ENCODE measurements around the gene CEACAM7.
"Not testable (repeated sequence)": the region's sequence is repeated elsewhere in the genome, so short reads cannot be mapped to it uniquely, and the experiment has no call there.

Gene CEACAM7

DNA sequence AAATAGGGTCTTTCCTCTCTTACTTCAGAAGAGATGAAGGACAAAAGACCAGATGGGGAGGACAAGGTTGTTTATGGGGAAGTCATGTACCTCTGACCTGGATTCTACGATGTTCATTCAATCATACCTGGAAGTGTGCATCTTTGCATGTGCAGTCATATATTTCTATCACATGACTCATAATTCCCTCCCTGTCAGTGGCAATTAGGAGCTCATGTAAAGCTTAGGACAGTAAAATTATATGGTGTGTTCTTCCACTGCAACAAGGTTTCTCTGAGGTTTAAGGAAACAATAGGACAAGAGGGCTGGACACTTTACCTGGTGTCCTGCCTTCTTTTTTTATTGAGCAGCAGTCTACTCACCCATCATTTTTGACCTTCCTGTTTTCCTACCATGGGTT lies 19.8 kb downstream of the CEACAM7 start:
- Histone ChIP-seq H2BK12ac (ENCODE audit: low read length in 2 of 2) (no peak overlapping the region), H3K23ac (ENCODE audit: low read length in 2 of 2) (no peak overlapping the region), H4K91ac (ENCODE audit: low read length) (no peak overlapping the region), H2BK120ac (ENCODE audit: low read depth, low read length) (no peak overlapping the region), H2BK15ac (ENCODE audit: low read depth, poor library complexity, severe bottlenecking) (no peak overlapping the region), H4K8ac (ENCODE audit: low read length) (no peak overlapping the region), H3K9ac (ENCODE audit: low read length) (no peak overlapping the region), H3K4me2 (ENCODE audit: low read length, poor library complexity, severe bottlenecking) (no peak overlapping the region), H3K27ac (ENCODE audit: low read length, poor library complexity, severe bottlenecking) (no peak overlapping the region), H3K9me3 (ENCODE audit: control insufficient read depth, low read length) (peaks cover 23% of the 10 kb centered on the region), H3K18ac (ENCODE audit: low read depth in 1 of 2, low read length in 2 of 2) (no peak overlapping the region), H3K79me1 (replicated peaks; ENCODE audit: low read length, poor library complexity, severe bottlenecking) (no peaks in the 10 kb centered on the region), H3K4ac (ENCODE audit: low read depth in 1 of 2, low read length in 2 of 2) (no peak overlapping the region), H2AK5ac (ENCODE audit: low read length, severe bottlenecking) (no peak overlapping the region), H2AFZ (ENCODE audit: low read depth, low read length) (no peak overlapping the region), H3K14ac (ENCODE audit: low read length in 2 of 2) (no peak overlapping the region), H3K27me3 (ENCODE audit: control insufficient read depth in 1 of 2, insufficient read depth in 1 of 2, low read length in 2 of 2) (peaks cover 0 to 6% of the 10 kb centered on the region in 2 experiments), H3K4me3 (ENCODE audit: insufficient read depth in 1 of 2, low read depth in 1 of 2, low read length in 2 of 2) (no peak overlapping the region), H3K36me3 (ENCODE audit: control insufficient read depth in 1 of 2, insufficient read depth in 2 of 2, low read depth in 1 of 2, low read length in 2 of 2) (no peaks in the 10 kb centered on the region), H2BK5ac (ENCODE audit: low read depth, low read length, poor library complexity, severe bottlenecking) (no peak overlapping the region), H3K4me1 (ENCODE audit: control insufficient read depth, insufficient read depth, low read depth, low read length) (no peaks in the 10 kb centered on the region)
- DNase-seq = no peak
- no CpG with 5 or more reads among the region's 1 CpG for WGBS

DNA sequence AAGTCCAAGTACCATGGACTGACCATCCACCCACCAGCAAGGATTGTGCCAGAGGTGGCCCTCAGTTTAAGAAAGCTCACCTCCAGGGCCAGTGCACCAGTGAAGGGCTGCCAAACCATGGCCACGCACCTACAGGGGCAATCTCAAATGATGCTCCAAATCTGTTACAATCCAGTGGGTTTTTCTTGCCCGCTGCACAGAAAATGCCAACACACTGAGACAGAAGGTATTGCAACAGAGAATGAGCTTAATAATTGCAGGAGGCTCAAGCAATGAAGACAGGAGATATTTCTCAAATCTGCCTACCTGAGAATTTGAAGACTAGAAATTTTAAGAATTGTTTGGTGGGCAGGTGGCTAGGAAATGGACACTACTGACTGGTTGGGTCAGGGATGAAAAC lies 22.0 kb downstream of the CEACAM7 start:
- Histone ChIP-seq H3K18ac (ENCODE audit: low read depth in 1 of 2, low read length in 2 of 2) (no peak overlapping the region), H2BK120ac (ENCODE audit: low read depth, low read length) (no peak overlapping the region), H3K9ac (ENCODE audit: low read length) (no peak overlapping the region), H3K9me3 (ENCODE audit: control insufficient read depth, low read length) (peaks cover 23% of the 10 kb centered on the region), H4K91ac (ENCODE audit: low read length) (peak overlapping the region; percentile 12), H3K4me1 (ENCODE audit: control insufficient read depth, insufficient read depth, low read depth, low read length) (no peaks in the 10 kb centered on the region), H3K79me1 (replicated peaks; ENCODE audit: low read length, poor library complexity, severe bottlenecking) (no peaks in the 10 kb centered on the region), H2BK12ac (ENCODE audit: low read length in 2 of 2) (no peak overlapping the region), H2BK5ac (ENCODE audit: low read depth, low read length, poor library complexity, severe bottlenecking) (no peak overlapping the region), H3K27ac (ENCODE audit: low read length, poor library complexity, severe bottlenecking) (no peak overlapping the region), H3K23ac (ENCODE audit: low read length in 2 of 2) (no peak overlapping the region), H3K27me3 (ENCODE audit: control insufficient read depth in 1 of 2, insufficient read depth in 1 of 2, low read length in 2 of 2) (peaks cover 0 to 2% of the 10 kb centered on the region in 2 experiments), H3K36me3 (ENCODE audit: control insufficient read depth in 1 of 2, insufficient read depth in 2 of 2, low read depth in 1 of 2, low read length in 2 of 2) (no peaks in the 10 kb centered on the region), H3K4ac (ENCODE audit: low read depth in 1 of 2, low read length in 2 of 2) (no peak overlapping the region), H2AFZ (ENCODE audit: low read depth, low read length) (no peak overlapping the region), H3K4me2 (ENCODE audit: low read length, poor library complexity, severe bottlenecking) (no peak overlapping the region), H2BK15ac (ENCODE audit: low read depth, poor library complexity, severe bottlenecking) (no peak overlapping the region), H4K8ac (ENCODE audit: low read length) (no peak overlapping the region), H3K14ac (ENCODE audit: low read length in 2 of 2) (no peak overlapping the region), H2AK5ac (ENCODE audit: low read length, severe bottlenecking) (no peak overlapping the region), H3K4me3 (ENCODE audit: insufficient read depth in 1 of 2, low read depth in 1 of 2, low read length in 2 of 2) (no peak overlapping the region)
- DNase-seq = no peak
- 54% methylated on average over 2 of the region's 2 CpGs for WGBS

DNA sequence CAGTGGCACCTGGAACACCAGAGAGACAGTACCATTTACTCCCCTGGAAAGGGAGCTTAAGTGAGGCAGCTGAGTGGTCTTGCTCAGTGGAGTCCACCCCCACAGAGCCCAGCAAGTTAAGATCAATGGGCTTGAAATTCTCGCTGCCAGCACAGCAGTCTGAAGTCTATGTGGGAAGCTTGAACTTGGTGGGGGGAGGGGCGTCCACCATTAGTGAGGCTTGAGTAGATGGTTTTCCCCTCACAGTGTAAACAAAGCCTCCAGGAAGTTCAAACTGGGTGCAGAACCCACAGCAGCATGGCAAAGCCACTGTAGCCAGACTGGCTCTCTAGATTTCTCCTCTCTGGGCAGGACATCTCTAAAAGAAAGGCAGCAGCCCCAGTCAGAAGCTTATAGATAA lies 30.9 kb downstream of the CEACAM7 start:
- no peak overlapping the region for H4K8ac ChIP-seq (ENCODE audit: low read length)
- no peak overlapping the region for H2BK5ac ChIP-seq (ENCODE audit: low read depth, low read length, poor library complexity, severe bottlenecking)
- H2BK15ac ChIP-seq (ENCODE audit: low read depth, poor library complexity, severe bottlenecking) = no peak overlapping the region
- H3K18ac ChIP-seq (ENCODE audit: low read depth in 1 of 2, low read length in 2 of 2) = no peak overlapping the region
- no peak for DNase-seq
- H2BK120ac ChIP-seq (ENCODE audit: low read depth, low read length) = no peak overlapping the region
- no peak overlapping the region for H2BK12ac ChIP-seq (ENCODE audit: low read length in 2 of 2)
- no peak overlapping the region for H3K27ac ChIP-seq (ENCODE audit: low read length, poor library complexity, severe bottlenecking)
- no peak overlapping the region for H3K14ac ChIP-seq (ENCODE audit: low read length in 2 of 2)
- H3K4me2 ChIP-seq (ENCODE audit: low read length, poor library complexity, severe bottlenecking) = no peak overlapping the region
- H3K4ac ChIP-seq (ENCODE audit: low read depth in 1 of 2, low read length in 2 of 2) = no peak overlapping the region
- no peaks in the 10 kb centered on the region for H3K79me1 ChIP-seq (replicated peaks; ENCODE audit: low read length, poor library complexity, severe bottlenecking)
- H3K4me1 ChIP-seq (ENCODE audit: control insufficient read depth, insufficient read depth, low read depth, low read length) = no peaks in the 10 kb centered on the region
- peaks cover 0 to 11% of the 10 kb centered on the region in 2 experiments for H3K27me3 ChIP-seq (ENCODE audit: control insufficient read depth in 1 of 2, insufficient read depth in 1 of 2, low read length in 2 of 2)
- no peak overlapping the region for H3K23ac ChIP-seq (ENCODE audit: low read length in 2 of 2)
- 30% methylated on average over 2 of the region's 2 CpGs for WGBS
- H4K91ac ChIP-seq (ENCODE audit: low read length) = no peak overlapping the region
- H3K9ac ChIP-seq (ENCODE audit: low read length) = no peak overlapping the region
- H2AFZ ChIP-seq (ENCODE audit: low read depth, low read length) = no peak overlapping the region
- H3K36me3 ChIP-seq (ENCODE audit: control insufficient read depth in 1 of 2, insufficient read depth in 2 of 2, low read depth in 1 of 2, low read length in 2 of 2) = no peaks in the 10 kb centered on the region
- no peak overlapping the region for H2AK5ac ChIP-seq (ENCODE audit: low read length, severe bottlenecking)
- H3K4me3 ChIP-seq (ENCODE audit: insufficient read depth in 1 of 2, low read depth in 1 of 2, low read length in 2 of 2) = no peak overlapping the region
- no peaks in the 10 kb centered on the region for H3K9me3 ChIP-seq (ENCODE audit: control insufficient read depth, low read length)

DNA sequence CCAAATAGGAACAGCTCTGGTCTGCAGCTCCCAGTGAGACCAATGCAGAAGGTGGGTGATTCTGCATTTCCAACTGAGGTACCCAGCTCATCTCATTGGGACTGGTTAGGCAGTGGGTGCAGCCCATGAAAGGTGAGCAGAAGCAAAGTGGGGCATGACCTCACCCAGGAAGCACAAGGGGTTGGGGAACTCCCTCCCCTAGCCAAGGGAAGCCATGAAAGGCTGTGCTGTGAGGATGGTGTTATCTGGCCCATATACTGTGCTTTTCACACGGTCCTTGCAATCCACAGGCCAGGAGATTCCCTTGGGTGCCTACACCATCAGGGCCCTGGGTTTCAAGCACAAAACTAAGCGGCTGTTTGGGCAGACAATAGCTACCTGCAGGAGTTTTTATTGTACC lies 31.3 kb downstream of the CEACAM7 start:
- not testable (repeated sequence) for H3K4ac ChIP-seq (ENCODE audit: low read depth in 1 of 2, low read length in 2 of 2); H4K8ac ChIP-seq (ENCODE audit: low read length); H3K36me3 ChIP-seq (ENCODE audit: control insufficient read depth in 1 of 2, insufficient read depth in 2 of 2, low read depth in 1 of 2, low read length in 2 of 2); H2BK120ac ChIP-seq (ENCODE audit: low read depth, low read length); H3K79me1 ChIP-seq (replicated peaks; ENCODE audit: low read length, poor library complexity, severe bottlenecking); H3K9ac ChIP-seq (ENCODE audit: low read length); H3K9me3 ChIP-seq (ENCODE audit: control insufficient read depth, low read length); H3K4me3 ChIP-seq (ENCODE audit: insufficient read depth in 1 of 2, low read depth in 1 of 2, low read length in 2 of 2); H2BK15ac ChIP-seq (ENCODE audit: low read depth, poor library complexity, severe bottlenecking); H3K14ac ChIP-seq (ENCODE audit: low read length in 2 of 2); H4K91ac ChIP-seq (ENCODE audit: low read length); H2BK5ac ChIP-seq (ENCODE audit: low read depth, low read length, poor library complexity, severe bottlenecking); H3K18ac ChIP-seq (ENCODE audit: low read depth in 1 of 2, low read length in 2 of 2); H2AK5ac ChIP-seq (ENCODE audit: low read length, severe bottlenecking); H3K27ac ChIP-seq (ENCODE audit: low read length, poor library complexity, severe bottlenecking); H2BK12ac ChIP-seq (ENCODE audit: low read length in 2 of 2); H3K4me1 ChIP-seq (ENCODE audit: control insufficient read depth, insufficient read depth, low read depth, low read length); H3K4me2 ChIP-seq (ENCODE audit: low read length, poor library complexity, severe bottlenecking); DNase-seq; H2AFZ ChIP-seq (ENCODE audit: low read depth, low read length); H3K23ac ChIP-seq (ENCODE audit: low read length in 2 of 2)
- WGBS = 10% methylated on average over 2 of the region's 2 CpGs
- peaks cover 0 to 13% of the 10 kb centered on the region in 2 experiments for H3K27me3 ChIP-seq (ENCODE audit: control insufficient read depth in 1 of 2, insufficient read depth in 1 of 2, low read length in 2 of 2)

Measured in mesenchymal stem cell (in vitro differentiated cells and primary cell).